HG03095 (cell line): ENCODE measurements around the gene NUP160.
"Not testable (repeated sequence)": the region's sequence is repeated elsewhere in the genome, so short reads cannot be mapped to it uniquely, and the experiment has no call there.

Source experiments
- ATAC-seq: cut with Tn5 transposase; IDR thresholded peaks from one replicate; pipeline ENCODE4 v1.9.1; 2021; ENCODE audit warnings: moderate library complexity; ENCODE audit not compliant: unreplicated experiment

The NUP160 gene

GRCh38 chr11:47847892-47848699, at the start of gene NUP160:
TSS of gene NUP160 (minus strand) at chr11:47848350. CDS start at chr11:47848318, 32 bp downstream.
- ATAC-seq: peak; percentile 70

- ATAC-seq: no peak
These were observed 48.0 kb upstream of the NUP160 start for GRCh38 chr11:47896199-47896598.

DNA sequence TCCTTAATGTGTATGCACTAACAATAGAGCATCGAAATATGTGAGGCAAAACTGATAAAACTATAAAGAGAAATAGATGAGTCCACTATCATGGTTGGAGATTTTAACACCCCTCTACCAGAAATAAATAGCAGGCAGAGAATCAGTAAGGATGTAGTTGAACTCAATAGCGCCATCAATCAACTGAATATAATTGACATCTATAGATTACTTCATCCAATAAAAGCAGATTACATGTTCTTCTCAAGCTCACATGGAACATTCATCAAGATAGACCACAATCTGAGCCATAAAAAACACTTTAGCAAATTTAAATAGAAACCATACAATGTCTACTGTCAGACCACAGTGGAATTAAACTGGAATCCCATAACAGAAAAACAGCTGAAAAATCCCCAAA, 46.9 kb upstream of the NUP160 start:
- ATAC-seq: no peak

DNA sequence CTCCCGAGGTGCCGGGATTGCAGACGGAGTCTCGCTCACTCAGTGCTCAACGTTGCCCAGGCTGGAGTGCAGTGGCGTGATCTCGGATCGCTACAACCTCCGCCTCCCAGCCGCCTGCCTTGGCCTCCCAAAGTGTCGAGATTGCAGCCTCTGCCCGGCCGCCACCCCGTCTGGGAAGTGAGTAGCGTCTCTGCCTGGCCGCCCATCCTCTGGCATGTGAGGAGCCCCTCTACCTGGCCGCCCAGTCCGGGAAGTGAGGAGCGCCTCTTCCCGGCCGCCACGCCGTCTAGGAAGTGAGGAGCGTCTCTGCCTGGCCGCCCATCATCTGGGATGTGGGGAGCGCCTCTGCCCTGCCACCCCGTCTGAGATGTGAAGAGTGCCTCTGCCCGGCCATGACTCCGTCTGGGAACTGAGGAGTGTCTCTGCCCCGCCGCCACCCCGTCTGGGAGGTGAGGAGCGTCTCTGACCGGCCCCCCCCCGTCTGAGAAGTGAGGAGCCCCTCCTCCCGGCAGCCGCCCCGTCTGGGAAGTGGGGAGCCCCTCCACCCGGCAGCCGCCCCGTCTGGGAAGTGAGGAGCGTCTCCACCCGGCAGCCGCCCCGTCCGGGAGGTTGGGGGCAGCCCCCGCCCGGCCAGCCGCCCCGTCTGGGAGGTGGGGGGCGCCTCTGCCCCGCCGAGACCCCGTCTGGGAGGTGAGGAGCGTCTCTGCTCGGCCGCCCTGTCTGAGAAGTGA, 44.6 kb upstream of the NUP160 start:
- not testable (repeated sequence) for ATAC-seq

DNA sequence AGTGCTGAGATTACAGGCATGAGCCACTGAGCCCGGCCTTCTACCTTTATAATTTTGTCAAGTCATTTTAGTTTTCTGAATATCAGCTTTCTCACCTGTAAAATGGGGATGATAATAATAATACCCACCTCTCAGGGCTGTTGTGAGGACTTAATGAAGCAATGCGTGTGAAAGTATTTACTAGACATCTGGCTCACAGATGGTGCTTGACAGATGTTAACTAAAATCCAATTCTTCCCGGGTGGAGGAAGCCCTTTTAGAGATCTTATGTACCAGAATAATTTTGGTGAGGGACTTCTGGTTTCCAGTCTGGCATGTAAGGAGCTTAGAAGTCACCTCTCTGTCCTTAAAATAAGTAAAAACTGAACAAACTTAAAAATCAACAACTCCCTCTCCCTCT, 43.7 kb upstream of the NUP160 start:
- no peak for ATAC-seq

- ATAC-seq: no peak
These were observed 41.7 kb upstream of the NUP160 start for GRCh38 chr11:47889714-47890441.

- no peak for ATAC-seq
These were observed 39.9 kb upstream of the NUP160 start for GRCh38 chr11:47887910-47888569.

GRCh38 chr11:47886096-47886495, 37.9 kb upstream of the NUP160 start:
- ATAC-seq: no peak

DNA sequence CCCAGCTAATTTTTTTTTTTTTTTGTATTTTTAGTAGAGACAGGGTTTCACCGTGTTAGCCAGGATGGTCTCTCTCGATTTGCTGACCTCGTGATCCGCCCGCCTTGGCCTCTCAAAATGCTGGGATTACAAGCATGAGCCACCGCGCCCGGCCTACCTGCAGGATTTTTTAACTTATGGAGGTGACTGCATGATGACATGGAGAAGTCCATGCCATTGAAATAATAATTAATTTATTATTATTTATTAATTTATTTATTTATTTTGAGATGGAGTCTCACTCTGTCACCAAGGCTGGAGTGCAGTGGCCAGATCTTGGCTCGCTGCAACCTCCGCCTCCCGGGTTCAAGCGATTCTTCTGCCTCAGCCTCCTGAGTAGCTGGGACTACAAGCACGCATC, 34.3 kb upstream of the NUP160 start:
- not testable (repeated sequence) for ATAC-seq

DNA sequence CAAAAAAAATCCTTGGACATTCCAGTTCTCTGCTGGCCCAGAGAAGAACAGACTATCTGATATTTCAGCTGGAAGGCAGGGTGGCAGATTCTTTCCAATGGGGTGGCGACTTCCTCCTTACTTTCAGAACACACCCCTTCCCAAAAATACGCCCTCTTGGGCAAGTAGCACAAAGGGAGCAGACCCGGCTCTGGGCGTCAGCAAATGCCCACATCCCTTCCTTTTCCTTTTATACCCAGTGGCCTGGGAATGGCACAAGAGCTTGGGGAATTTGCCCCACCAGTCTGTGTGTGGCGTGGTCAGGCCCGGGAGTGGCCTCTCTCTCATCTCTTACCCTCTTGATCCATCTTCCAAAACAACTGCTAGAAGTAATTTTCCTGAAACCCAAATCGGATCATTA, 33.0 kb upstream of the NUP160 start:
- no peak for ATAC-seq

GRCh38 chr11:47879259-47880158, 31.4 kb upstream of the NUP160 start:
- no peak for ATAC-seq

GRCh38 chr11:47875858-47876257, 27.7 kb upstream of the NUP160 start:
- ATAC-seq: not testable (repeated sequence)

DNA sequence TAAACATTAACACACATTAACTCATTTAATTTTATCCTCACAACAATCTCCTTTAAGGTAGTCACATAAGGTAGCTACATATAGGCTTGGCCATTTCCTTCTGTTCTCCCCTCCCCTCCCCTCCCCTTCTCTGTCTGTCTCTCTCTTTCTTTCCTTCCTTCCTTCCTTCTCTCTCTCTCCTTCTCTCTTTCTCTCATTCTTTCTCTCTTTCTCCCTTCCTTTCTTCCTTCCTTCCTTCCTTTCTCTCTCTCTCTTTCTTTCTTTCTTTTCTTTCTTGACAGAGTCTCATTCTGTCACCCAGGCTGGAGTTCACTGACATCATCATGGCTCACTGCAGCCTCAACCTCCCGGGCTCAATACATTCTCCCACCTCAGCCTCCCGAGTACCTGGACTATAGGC, 22.3 kb upstream of the NUP160 start:
- no peak for ATAC-seq

DNA sequence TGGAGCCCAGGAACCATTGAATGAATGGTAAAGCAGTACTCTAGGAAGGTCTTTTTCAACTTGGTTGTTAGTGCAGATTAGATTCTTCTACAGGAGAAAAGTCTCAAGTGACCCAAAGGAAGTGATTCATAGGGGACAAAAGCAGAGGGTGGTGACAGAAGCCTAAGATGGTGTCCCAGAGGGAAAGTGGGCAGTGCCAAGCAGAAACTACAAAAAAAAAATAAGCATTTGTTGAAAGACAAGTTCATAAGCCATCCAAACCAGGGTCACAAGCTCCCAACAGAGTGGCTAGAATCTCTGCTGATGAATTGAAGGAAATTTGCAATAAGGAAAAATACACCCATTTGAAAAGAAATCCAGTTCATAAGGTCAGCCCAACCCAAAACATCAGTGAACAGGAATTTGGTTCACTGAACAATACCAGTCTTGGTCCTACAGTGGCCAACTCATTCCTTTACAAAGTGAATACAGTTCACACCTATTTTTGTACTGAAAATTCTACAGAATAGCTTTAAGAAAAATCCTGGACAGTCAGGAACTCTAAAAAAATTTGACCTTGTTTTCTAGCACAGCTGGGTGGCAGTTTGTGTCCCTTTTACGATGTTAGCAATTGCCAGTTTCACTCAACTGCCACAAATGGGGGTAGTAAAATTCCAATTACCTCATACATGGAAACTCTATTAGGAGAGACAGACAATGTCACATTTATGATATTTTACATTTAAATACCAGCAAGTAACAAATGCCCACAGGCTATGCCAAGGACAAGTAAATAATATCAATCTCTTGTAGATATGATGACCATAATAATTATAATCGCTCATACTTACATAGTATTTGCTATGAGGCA, 21.6 kb upstream of the NUP160 start:
- no peak for ATAC-seq

DNA sequence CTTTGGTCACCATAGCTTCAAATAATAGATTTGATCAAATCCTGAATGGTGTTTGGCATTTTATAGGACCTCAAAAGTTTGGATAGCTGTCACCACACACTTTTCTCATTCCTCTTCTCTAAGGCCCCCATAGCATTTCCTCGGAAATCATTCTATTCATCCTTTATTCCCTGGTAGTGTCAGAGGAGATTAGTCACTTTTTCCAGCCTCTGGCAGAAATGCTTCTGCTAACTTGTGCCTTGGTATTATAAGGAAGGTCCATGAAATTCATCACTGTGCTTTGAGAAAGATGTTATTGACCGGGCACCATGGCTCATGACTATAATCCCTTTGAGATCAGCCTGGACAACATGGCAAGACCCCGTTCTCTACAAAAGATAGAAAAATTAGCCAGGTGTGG, 19.7 kb upstream of the NUP160 start:
- ATAC-seq: no peak

GRCh38 chr11:47866892-47867291, 18.7 kb upstream of the NUP160 start:
- ATAC-seq: not testable (repeated sequence)

DNA sequence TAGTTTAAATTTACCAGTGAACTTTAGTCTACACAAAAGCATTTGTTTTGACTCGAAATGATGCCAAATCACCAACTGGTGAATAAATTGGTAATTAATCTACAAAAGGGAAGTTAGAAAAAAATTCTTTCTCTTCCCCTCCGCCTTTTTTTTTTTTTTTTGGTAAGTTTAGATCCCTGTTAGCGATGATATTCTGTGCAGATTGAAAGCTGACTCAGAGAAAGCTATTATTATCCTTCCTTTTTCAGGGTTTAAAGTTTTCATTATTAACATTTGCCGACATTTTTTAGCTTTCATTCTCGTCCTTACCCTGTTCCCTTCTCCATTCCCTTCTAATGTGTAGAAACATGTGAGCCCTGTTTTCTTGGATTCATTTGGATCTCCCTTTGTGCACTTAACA, 16.8 kb upstream of the NUP160 start:
- no peak for ATAC-seq

GRCh38 chr11:47863898-47864430, 15.8 kb upstream of the NUP160 start:
- ATAC-seq: no peak
